SKM-1 treated with dmso at 0.1 percent for 144 hours (cell line): ENCODE measurements around the gene TNS1.
A peak's percentile ranks its signal among the peaks of the same experiment; 100 is the strongest.

Source experiments
- DNase-seq: peaks from one replicate; lab custom pipeline; 2025; ENCODE audit not compliant: unreplicated experiment; lab: John Stamatoyannopoulos, UW

The TNS1 gene

GRCh38 chr2:217856159-217856558 is 146.6 kb downstream of the TNS1 start:
- DNase-seq: no peak

DNA sequence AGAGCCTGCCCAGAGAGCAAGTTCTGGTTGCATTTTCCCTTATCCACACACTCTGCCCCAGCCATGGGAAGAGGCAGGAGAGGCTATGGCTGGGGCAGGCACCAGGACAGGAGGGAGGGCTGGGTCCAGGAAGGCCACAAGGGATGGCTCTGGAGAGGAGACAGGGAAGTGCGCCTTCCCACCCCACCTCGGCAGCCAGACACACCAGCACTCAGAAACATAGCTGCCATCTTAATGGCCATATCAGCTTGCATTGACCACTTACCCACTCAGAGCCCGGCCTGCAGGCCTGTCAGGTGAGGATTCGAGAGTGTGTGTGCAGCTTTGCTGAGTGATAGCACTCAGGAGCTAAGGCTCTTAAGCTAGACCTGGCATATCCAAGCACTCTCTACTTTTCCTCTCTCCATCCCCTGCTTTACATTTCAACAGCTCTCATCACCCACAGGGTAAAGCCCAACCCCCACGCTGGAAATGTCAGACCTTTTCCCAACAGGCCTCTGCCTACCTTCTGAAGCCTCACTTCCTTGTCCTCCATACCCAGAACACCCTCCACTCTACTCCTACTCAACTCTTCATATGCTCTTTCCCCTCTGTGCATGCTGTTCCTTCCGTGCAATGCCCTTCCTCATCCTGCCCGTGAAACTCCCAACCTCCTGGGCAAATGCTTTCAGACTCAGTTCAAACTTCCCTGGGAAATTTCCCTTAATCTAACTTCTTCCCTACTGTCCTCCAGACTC is 147.9 kb downstream of the TNS1 start:
- no peak for DNase-seq

- no peak for DNase-seq
Measured at GRCh38 chr2:217853961-217854360, 148.8 kb downstream of the TNS1 start.

- no peak for DNase-seq
Measured at GRCh38 chr2:217853301-217853881, 149.4 kb downstream of the TNS1 start.

GRCh38 chr2:217852555-217853211 is 150.1 kb downstream of the TNS1 start:
- DNase-seq: no peak

GRCh38 chr2:217851191-217852020 is 151.4 kb downstream of the TNS1 start:
- peak; percentile 34 for DNase-seq

- DNase-seq: no peak
Measured at GRCh38 chr2:217849154-217849975, 153.4 kb downstream of the TNS1 start.

DNA sequence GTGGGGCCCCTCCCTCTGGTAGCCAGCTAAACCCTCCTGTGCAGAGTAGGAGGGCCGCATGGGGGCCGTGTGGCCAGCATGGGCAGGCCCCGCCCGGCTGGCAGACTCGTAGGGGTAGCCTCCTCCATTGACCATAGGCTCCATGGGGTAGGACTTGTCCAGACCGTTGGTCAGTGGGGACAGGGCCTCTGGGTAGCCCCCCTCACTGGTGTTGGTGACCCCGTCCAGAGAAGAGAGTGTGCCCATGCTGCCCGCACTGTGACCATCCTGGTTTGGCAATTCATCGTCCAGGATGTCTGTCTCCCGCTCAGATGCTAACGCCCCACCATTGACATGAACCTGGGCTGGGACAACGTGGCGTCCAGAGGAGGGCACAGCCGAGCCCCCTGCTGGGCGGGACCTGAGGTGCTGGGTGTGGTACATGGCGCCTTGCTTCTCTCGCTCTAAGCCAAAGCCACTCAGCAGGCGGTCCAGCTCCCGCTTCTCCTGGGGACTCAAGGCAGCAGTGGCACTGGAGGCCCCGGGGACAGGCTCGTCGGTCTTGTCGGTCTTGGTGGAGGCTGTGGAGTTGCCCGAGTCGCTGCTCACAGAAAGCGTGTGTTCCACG is 154.3 kb downstream of the TNS1 start:
- no peak for DNase-seq

DNA sequence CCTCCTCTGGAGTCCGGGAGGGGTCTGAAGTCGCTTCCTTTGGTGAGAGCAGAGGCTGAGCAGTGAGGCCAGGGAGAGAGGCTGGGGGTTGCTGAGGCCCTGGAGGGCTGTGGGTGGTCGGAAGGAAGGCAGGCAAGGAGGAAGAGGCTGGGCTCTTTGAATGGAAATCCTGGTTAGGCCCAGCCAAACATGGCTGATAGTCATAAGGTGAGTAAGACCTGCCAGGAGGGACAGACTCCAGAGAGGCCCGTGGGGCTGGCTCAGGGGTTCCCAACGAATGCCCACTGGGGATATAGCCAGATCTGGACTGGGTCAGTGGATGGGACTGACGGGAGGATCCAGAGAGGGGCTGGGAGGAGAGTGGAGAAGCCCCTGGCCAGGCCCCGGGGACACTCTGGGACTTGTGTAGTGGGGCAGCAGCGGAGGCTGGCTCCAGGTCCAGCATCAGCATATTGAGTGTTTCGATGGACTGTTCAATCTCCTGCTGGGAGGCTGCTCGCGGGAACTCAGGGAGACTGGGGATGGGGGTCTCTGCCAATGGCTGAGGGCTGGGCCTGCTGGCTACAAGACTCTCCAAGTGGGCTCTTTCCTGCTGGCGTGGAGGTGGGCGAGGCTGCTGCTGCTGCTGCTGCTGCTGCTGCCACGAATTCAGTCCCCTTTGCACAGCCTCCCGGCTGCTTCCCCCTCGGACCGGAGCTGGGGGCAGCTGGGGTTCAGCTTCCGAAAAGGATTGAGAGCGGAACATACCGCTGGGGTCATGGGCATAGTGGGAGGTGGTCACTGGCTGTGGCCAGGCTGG is 155.0 kb downstream of the TNS1 start:
- no peak for DNase-seq

GRCh38 chr2:217847115-217847514 is 155.7 kb downstream of the TNS1 start:
- no peak for DNase-seq

GRCh38 chr2:217846321-217846743 is 156.5 kb downstream of the TNS1 start:
- DNase-seq: no peak

GRCh38 chr2:217845301-217845700 is 157.5 kb downstream of the TNS1 start:
- DNase-seq: no peak

DNA sequence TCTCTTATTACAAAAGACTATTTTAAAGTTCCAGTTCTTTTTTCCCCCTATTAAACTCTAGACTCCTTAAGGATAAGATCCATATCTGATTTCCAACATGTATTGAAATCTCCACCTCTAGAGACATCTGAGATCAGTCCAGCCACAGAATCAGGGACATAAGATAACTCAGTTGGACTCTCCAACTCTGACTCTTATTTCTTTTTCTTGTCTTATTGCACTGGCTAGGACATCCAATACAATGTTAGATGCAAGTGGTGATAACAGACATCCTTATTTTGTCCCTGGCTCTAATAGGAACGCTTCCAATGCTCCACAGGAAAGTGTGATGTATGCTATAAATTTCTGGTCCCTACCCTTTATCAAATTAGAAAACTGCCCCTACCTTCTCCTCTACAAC is 158.1 kb downstream of the TNS1 start:
- DNase-seq: no peak

DNA sequence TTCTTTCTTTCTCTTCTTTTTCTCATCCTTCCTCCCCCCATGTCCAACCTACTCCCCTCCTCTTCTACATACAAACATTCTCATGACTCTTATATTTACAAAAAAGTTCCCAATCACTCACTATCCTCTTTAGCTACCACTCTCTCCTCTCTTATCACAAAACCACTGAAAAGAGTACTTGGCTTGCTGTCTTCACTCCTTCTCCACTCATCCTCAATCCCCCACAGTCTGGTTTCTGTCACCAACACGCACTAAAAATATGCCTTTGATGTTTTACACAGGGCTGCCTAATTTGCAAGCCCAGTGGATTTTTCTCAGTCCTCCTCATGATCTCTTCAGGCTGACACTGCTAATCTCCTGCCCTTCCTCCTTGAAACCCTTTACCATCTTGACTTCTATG is 159.5 kb downstream of the TNS1 start:
- DNase-seq: no peak

- no peak for DNase-seq
Measured at GRCh38 chr2:217842017-217842416, 160.8 kb downstream of the TNS1 start.

DNA sequence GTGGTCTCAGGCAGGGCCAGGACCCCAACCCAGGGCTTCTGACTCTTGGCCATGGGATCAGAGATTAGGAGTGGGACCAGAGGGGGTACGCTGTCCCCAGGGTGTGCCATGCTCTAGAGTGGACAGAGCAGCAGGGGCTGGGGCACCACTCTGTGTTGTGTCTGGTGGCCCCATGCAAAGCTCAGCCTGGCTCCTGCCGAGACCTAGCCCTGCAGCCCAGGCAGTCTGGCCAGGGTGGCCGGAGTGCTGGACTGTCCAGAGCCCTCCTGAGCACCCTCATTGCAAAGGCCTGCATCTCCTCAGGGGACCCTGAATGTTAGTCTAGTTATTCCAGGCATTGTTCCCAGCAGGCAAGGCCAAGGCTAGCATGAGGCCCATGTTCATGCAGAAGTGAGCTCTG is 162.3 kb downstream of the TNS1 start:
- DNase-seq: no peak

DNA sequence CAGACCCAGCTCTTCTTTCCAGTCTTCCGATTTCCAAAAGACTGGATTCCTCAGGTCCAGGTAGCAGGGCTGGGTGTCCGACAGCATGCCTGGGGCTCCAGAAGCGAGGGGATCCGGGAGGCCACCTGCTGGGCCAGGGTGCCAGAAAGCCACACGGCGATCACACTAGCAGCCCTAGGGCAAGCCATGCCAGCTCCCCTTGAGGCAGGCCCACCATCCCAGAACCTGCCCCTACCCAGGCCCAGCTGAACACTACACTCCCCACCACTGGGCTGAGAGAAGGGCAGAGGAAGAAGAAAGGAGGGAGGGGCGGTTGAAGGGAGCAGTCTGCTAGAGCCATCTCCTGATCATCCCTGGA is 163.1 kb downstream of the TNS1 start:
- DNase-seq: no peak

GRCh38 chr2:217839073-217839749 is 163.6 kb downstream of the TNS1 start:
- no peak for DNase-seq

- DNase-seq: no peak
Measured at GRCh38 chr2:217838409-217838831, 164.4 kb downstream of the TNS1 start.
